Omental fat pad (tissue), 4 donors: ENCODE measurements around the gene DHRS4. TPM values are rescaled to one million over a fixed set of nuclear protein-coding genes. Genes with fewer than 3 reads are reported as not detected.

Experiments
- ATAC-seq: fragments of 150-250 bp; one replicate; pipeline ENCODE4 v1.9.1; 2016; ENCODE audit warnings: mild to moderate bottlenecking, moderate library complexity; ENCODE audit not compliant: low FRiP score
- DNase-seq: peaks from one replicate; pipeline ENCODE4 v3.0.0-alpha.2; 2019; ENCODE audit warnings: low spot score
- CTCF ChIP-seq, 3 donors: fragments of 450-650 bp; IDR thresholded peaks; one replicate each; pipeline ENCODE4 v1.5.1; 2016 to 2017; ENCODE audit warnings: antibody characterized with exemption in 3 of 3, mild to moderate bottlenecking in 3 of 3, moderate library complexity in 2 of 3
- total RNA-seq, 4 donors: library from RNA; depleted of rRNA; stranded (reverse); fragments of >200 nt; gene quantifications; one replicate each; pipeline ENCODE4 v1.1.0, GENCODE V29; 2016

The DHRS4 gene
- 10 to 100 TPM; 29.8 to 57.0 (median 48.0) TPM for total RNA-seq

GRCh38 chr14:23953464-23954278 lies at the start of gene DHRS4:
DHRS4 (plus strand) TSS chr14:23953770; CDS start chr14:23953789, 19 bp downstream.
- peak; percentile 98 for ATAC-seq
- peak in 1 of 3 donors; percentile 13 for TF ChIP-seq CTCF (IDR thresholded peaks at IDR 0.05)
- peak; percentile 70 for DNase-seq

- ATAC-seq: no peak
- DNase-seq: no peak
- no peak for TF ChIP-seq CTCF (IDR thresholded peaks at IDR 0.05)
These were observed 43.3 kb upstream of the DHRS4 start for GRCh38 chr14:23910101-23910875.

- DNase-seq (no peak), ATAC-seq (no peak)
- no peak for TF ChIP-seq CTCF (IDR thresholded peaks at IDR 0.05)
These were observed 42.7 kb upstream of the DHRS4 start for GRCh38 chr14:23910876-23911210.

GRCh38 chr14:23915559-23915958 lies 38.0 kb upstream of the DHRS4 start:
- ATAC-seq: no peak
- DNase-seq: no peak
- TF ChIP-seq CTCF (IDR thresholded peaks at IDR 0.05): no peak

- TF ChIP-seq CTCF (IDR thresholded peaks at IDR 0.05): no peak
- ATAC-seq (peak; percentile 48), DNase-seq (no peak)
These were observed 37.6 kb upstream of the DHRS4 start for GRCh38 chr14:23916004-23916403.

GRCh38 chr14:23916446-23916845 lies 37.1 kb upstream of the DHRS4 start:
- no peak for DNase-seq
- no peak for TF ChIP-seq CTCF (IDR thresholded peaks at IDR 0.05)
- ATAC-seq: no peak
